Measurements from ENCODE around the gene NDUFV1.
"Not testable (repeated sequence)": the region's sequence is repeated elsewhere in the genome, so short reads cannot be mapped to it uniquely, and the experiment has no call there.

NDUFV1 gene

GRCh38 chr11:67597458-67597857 is 9.3 kb upstream of the NDUFV1 start:
- H3K27me3 Mint-ChIP-seq (ENCODE audit: low read depth), result peaks cover 36% of the 10 kb centered on the region
- H3K4me3 Mint-ChIP-seq; H3K36me3 Mint-ChIP-seq (ENCODE audit: low read depth); H3K9me3 Mint-ChIP-seq; DNase-seq (ENCODE audit: low spot score); H3K27ac Mint-ChIP-seq: not testable (repeated sequence)
- peaks cover 12% of the 10 kb centered on the region for H3K4me1 Mint-ChIP-seq (ENCODE audit: low read depth)

GRCh38 chr11:67597963-67598362 is 8.8 kb upstream of the NDUFV1 start:
- H3K4me3 Mint-ChIP-seq; H3K36me3 Mint-ChIP-seq (ENCODE audit: low read depth); H3K27ac Mint-ChIP-seq; H3K9me3 Mint-ChIP-seq; DNase-seq (ENCODE audit: low spot score): not testable (repeated sequence)
- Mint-ChIP-seq H3K4me1 (ENCODE audit: low read depth) (peaks cover 12% of the 10 kb centered on the region), H3K27me3 (ENCODE audit: low read depth) (peaks cover 39% of the 10 kb centered on the region)

GRCh38 chr11:67599149-67599548 is 7.6 kb upstream of the NDUFV1 start:
- no peak for DNase-seq (ENCODE audit: low spot score)
- Mint-ChIP-seq H3K4me1 (ENCODE audit: low read depth) (peaks cover 12% of the 10 kb centered on the region), H3K36me3 (ENCODE audit: low read depth) (no peaks in the 10 kb centered on the region), H3K27ac (no peak overlapping the region), H3K9me3 (peaks cover 4% of the 10 kb centered on the region), H3K27me3 (ENCODE audit: low read depth) (peaks cover 35% of the 10 kb centered on the region), H3K4me3 (no peak overlapping the region)

GRCh38 chr11:67600324-67601029 is 6.3 kb upstream of the NDUFV1 start:
- Mint-ChIP-seq H3K36me3 (ENCODE audit: low read depth) (no peaks in the 10 kb centered on the region), H3K4me3 (no peak overlapping the region), H3K27me3 (ENCODE audit: low read depth) (peaks cover 35% of the 10 kb centered on the region), H3K27ac (no peak overlapping the region), H3K9me3 (peaks cover 4% of the 10 kb centered on the region), H3K4me1 (ENCODE audit: low read depth) (peaks cover 12% of the 10 kb centered on the region)
- no peak for DNase-seq (ENCODE audit: low spot score)

- no peaks in the 10 kb centered on the region for H3K36me3 Mint-ChIP-seq (ENCODE audit: low read depth)
- H3K27me3 Mint-ChIP-seq (ENCODE audit: low read depth), result peaks cover 35% of the 10 kb centered on the region
- H3K27ac Mint-ChIP-seq, result no peak overlapping the region
- H3K9me3 Mint-ChIP-seq, result peaks cover 4% of the 10 kb centered on the region
- H3K4me1 Mint-ChIP-seq (ENCODE audit: low read depth), result peaks cover 16% of the 10 kb centered on the region
- H3K4me3 Mint-ChIP-seq, result no peak overlapping the region
- no peak for DNase-seq (ENCODE audit: low spot score)
Measured at GRCh38 chr11:67601098-67601497, 5.6 kb upstream of the NDUFV1 start.

GRCh38 chr11:67604119-67604518 is 2.6 kb upstream of the NDUFV1 start:
- H3K27me3 Mint-ChIP-seq (ENCODE audit: low read depth), result peaks cover 26% of the 10 kb centered on the region
- not testable (repeated sequence) for H3K9me3 Mint-ChIP-seq; H3K27ac Mint-ChIP-seq; DNase-seq (ENCODE audit: low spot score); H3K36me3 Mint-ChIP-seq (ENCODE audit: low read depth)
- peaks cover 23% of the 10 kb centered on the region for H3K4me1 Mint-ChIP-seq (ENCODE audit: low read depth)
- peak overlapping the region; percentile 26 for H3K4me3 Mint-ChIP-seq

GRCh38 chr11:67604815-67605214 is 1.9 kb upstream of the NDUFV1 start:
- peaks cover 20% of the 10 kb centered on the region for H3K4me1 Mint-ChIP-seq (ENCODE audit: low read depth)
- H3K9me3 Mint-ChIP-seq, result no peaks in the 10 kb centered on the region
- H3K4me3 Mint-ChIP-seq, result peak overlapping the region; percentile 26
- no peak for DNase-seq (ENCODE audit: low spot score)
- peaks cover 19% of the 10 kb centered on the region for H3K27me3 Mint-ChIP-seq (ENCODE audit: low read depth)
- peaks cover 13% of the 10 kb centered on the region for H3K36me3 Mint-ChIP-seq (ENCODE audit: low read depth)
- H3K27ac Mint-ChIP-seq, result no peak overlapping the region

GRCh38 chr11:67605231-67606011 is 1.3 kb upstream of the NDUFV1 start:
- no peak for DNase-seq (ENCODE audit: low spot score)
- Mint-ChIP-seq H3K4me1 (ENCODE audit: low read depth) (peaks cover 17% of the 10 kb centered on the region), H3K4me3 (peak overlapping the region; percentile 78), H3K27me3 (ENCODE audit: low read depth) (peaks cover 13% of the 10 kb centered on the region), H3K9me3 (no peaks in the 10 kb centered on the region), H3K36me3 (ENCODE audit: low read depth) (peaks cover 17% of the 10 kb centered on the region), H3K27ac (peak overlapping the region; percentile 66)

GRCh38 chr11:67606093-67606491 is 644 bp upstream of the NDUFV1 start:
- Mint-ChIP-seq H3K27me3 (ENCODE audit: low read depth) (peaks cover 6% of the 10 kb centered on the region), H3K4me1 (ENCODE audit: low read depth) (peaks cover 11% of the 10 kb centered on the region), H3K36me3 (ENCODE audit: low read depth) (peaks cover 19% of the 10 kb centered on the region), H3K27ac (peak overlapping the region; percentile 96), H3K4me3 (peak overlapping the region; percentile 90), H3K9me3 (no peaks in the 10 kb centered on the region)
- DNase-seq (ENCODE audit: low spot score), result no peak

GRCh38 chr11:67607507-67607906 is 771 bp downstream of the NDUFV1 start:
- H3K36me3 Mint-ChIP-seq (ENCODE audit: low read depth), result peaks cover 27% of the 10 kb centered on the region

GRCh38 chr11:67608486-67608885 is 1.8 kb downstream of the NDUFV1 start:
- no peak for DNase-seq (ENCODE audit: low spot score)
- Mint-ChIP-seq H3K27me3 (ENCODE audit: low read depth) (no peaks in the 10 kb centered on the region), H3K4me1 (ENCODE audit: low read depth) (peaks cover 17% of the 10 kb centered on the region), H3K4me3 (peak overlapping the region; percentile 90), H3K9me3 (no peaks in the 10 kb centered on the region), H3K27ac (peak overlapping the region; percentile 55), H3K36me3 (ENCODE audit: low read depth) (peaks cover 33% of the 10 kb centered on the region)

More at GRCh38 chr11:67607507-67607906, 771 bp downstream of the NDUFV1 start:
- H3K4me3 Mint-ChIP-seq, result peak overlapping the region; percentile 90
- peaks cover 4% of the 10 kb centered on the region for H3K27me3 Mint-ChIP-seq (ENCODE audit: low read depth)
- DNase-seq (ENCODE audit: low spot score), result no peak
- peak overlapping the region; percentile 96 for H3K27ac Mint-ChIP-seq
- H3K9me3 Mint-ChIP-seq, result no peaks in the 10 kb centered on the region
- H3K4me1 Mint-ChIP-seq (ENCODE audit: low read depth), result peaks cover 12% of the 10 kb centered on the region

- DNase-seq (ENCODE audit: low spot score), result no peak
- no peaks in the 10 kb centered on the region for H3K9me3 Mint-ChIP-seq
- peaks cover 36% of the 10 kb centered on the region for H3K36me3 Mint-ChIP-seq (ENCODE audit: low read depth)
- H3K27ac Mint-ChIP-seq, result no peak overlapping the region
- H3K4me3 Mint-ChIP-seq, result no peak overlapping the region
- peaks cover 24% of the 10 kb centered on the region for H3K4me1 Mint-ChIP-seq (ENCODE audit: low read depth)
- H3K27me3 Mint-ChIP-seq (ENCODE audit: low read depth), result no peaks in the 10 kb centered on the region
Measured at GRCh38 chr11:67609316-67609715, 2.6 kb downstream of the NDUFV1 start.

- peaks cover 31% of the 10 kb centered on the region for H3K4me1 Mint-ChIP-seq (ENCODE audit: low read depth)
- H3K27ac Mint-ChIP-seq, result peak overlapping the region; percentile 15
- no peak for DNase-seq (ENCODE audit: low spot score)
- no peaks in the 10 kb centered on the region for H3K9me3 Mint-ChIP-seq
- H3K36me3 Mint-ChIP-seq (ENCODE audit: low read depth), result peaks cover 36% of the 10 kb centered on the region
- H3K27me3 Mint-ChIP-seq (ENCODE audit: low read depth), result no peaks in the 10 kb centered on the region
- no peak overlapping the region for H3K4me3 Mint-ChIP-seq
Measured at GRCh38 chr11:67610302-67610868, 3.6 kb downstream of the NDUFV1 start.

- no peaks in the 10 kb centered on the region for H3K27me3 Mint-ChIP-seq (ENCODE audit: low read depth)
- H3K4me1 Mint-ChIP-seq (ENCODE audit: low read depth), result peaks cover 28% of the 10 kb centered on the region
- H3K9me3 Mint-ChIP-seq, result no peaks in the 10 kb centered on the region
- no peak overlapping the region for H3K27ac Mint-ChIP-seq
- H3K36me3 Mint-ChIP-seq (ENCODE audit: low read depth), result peaks cover 36% of the 10 kb centered on the region
- H3K4me3 Mint-ChIP-seq, result no peak overlapping the region
- no peak for DNase-seq (ENCODE audit: low spot score)
Measured at GRCh38 chr11:67611165-67611564, 4.4 kb downstream of the NDUFV1 start.
